Skin of body (tissue), 2 donors: ENCODE results near the gene TAS2R1. TPM values are rescaled to one million over a fixed set of nuclear protein-coding genes. Genes with fewer than 3 reads are reported as not detected.
"Not testable (repeated sequence)": the region's sequence is repeated elsewhere in the genome, so short reads cannot be mapped to it uniquely, and the experiment has no call there.

Experiments used
- DNase-seq: peaks from one replicate; lab custom pipeline; 2025; lab: John Stamatoyannopoulos, UW
- total RNA-seq: library from RNA; depleted of rRNA; stranded (reverse); fragments of >200 nt; gene quantifications from one replicate; pipeline ENCODE4 v1.2.3, GENCODE V29; 2014

Gene TAS2R1
- total RNA-seq, 1 donor from 2014 or later = not detected

DNA sequence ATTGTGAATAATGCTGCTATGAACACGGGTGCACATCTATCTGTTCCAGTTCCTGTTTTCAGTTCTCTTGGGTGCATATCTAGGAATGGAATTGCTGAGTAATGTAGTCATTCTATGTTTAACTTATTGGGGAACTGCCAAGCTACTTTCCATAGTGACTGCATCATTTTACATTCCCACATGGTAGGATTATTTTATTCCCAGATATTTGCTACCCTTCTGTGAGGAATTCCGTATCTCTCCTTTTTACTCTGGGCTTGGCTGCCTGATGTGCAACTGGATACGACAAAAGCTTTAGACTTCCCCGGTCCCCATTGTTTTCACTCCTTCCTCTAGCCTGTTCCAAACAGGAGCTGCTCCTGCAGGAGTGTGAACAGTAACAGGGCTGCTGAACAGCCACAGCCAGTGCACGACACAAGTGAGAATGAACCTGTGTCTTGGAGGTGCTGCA, 7.2 kb downstream of the TAS2R1 start:
- peak; percentile 94 for DNase-seq

DNA sequence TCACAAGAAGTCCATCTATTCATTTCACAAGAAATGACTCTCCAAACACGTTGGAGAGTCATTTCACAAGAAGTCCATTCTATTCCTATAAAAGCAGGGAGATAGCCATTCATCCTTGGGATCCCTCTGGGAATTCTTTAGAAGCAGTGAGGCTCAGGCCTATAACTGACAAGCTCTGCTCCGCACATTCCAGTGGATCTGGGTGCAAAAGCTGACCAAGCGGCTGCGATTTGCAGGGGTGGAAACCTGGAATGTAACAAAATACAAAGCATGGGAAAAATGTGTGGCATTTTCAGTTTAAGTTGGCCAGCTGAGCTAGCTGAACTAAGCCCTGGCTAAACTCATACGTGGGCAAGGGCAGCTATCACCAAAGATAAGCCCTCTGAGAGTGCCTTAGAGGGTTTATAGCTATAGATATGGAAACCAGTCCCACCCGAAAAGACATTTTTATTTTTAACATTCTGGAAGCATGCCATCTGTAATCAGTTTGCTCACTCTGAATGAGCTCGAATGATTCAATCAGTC, 8.7 kb downstream of the TAS2R1 start:
- no peak for DNase-seq

DNA sequence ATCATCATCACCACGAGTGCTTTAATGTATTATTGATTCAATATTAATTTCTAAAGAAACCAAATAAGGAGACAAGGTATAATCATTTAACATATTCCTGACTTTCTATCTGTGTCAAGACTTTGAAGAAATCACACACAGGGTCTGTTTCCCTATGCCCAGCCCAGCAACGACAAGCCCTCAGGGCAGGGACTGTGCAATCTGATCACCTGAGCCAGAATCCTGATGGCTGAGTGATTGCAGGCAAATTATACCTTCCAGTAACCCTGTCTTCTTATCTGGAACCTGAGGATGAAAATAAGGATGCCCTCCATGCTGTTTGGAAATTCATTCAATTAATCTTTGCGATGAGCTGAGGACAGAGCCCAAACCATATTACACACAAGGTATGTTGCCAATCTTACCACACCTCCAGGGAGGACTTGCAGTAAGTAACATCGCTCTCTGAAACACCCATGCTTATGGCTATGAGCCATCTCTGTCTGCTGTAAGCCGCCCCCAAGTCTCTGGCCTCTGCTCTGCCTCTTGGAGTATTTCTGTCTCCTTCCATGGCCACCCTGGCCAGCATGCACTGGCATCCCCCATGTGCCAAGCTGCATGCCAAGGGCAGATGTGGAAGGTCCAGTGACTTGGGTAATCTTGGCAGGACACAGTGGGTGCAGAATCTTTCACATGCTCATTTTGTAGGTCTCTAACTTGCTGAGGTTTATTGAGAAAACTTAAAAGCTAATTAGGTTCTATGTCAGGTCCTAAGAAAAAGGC, 10.6 kb downstream of the TAS2R1 start:
- DNase-seq = no peak

DNA sequence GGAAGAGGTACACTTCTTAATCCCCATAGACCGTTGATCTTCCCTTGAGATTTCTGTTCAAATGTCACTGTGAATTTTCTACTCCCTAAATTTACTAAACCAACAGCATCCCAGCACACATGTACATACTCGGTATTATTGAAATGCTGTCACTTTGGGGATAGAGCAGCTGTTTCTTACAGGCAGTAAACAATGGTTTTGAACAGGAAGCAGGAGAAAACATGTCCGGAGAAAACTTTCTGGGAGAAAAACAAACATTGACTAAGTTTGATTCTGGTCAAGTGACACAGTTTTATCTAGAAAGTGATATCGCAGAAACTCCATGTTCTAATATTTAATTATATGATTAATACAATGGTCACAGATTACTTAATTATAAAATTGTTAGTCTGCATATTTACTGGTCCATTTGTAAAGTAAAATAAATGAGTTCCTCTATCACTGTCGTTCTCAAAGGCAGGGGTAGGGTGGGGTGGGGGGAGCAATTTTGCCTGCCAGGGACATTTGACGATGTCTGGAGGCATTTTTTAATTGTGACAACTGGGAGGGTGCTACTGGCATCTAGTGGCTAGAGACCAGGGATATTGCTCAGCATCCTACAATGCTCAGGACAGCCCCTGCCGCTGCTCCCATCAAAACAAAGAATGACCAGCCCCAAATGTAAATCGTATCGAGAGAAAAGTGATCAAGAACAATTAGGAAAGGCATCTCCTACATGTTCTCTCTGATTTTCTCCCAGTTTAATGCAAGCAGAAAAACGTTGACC, 12.2 kb downstream of the TAS2R1 start:
- no peak for DNase-seq

DNA sequence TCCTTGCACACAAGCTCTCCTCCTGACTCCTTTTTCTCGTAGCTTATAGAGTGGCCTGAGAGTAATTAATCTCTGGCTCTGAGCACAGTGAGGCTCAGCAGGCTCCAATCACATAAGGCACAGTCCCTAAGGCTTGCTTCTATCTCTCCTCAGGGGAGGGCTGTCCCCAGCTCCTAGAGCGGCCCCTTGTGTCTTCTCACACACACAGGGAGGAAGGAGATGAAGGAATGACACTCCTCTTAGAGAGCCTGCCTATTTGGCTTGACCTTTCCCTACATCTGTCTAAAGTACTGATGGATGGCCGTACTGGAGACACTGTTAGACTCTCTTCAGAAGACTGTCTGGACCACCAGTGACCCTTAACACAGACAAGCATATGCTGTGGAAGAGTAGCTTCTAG, 12.9 kb downstream of the TAS2R1 start:
- no peak for DNase-seq

DNA sequence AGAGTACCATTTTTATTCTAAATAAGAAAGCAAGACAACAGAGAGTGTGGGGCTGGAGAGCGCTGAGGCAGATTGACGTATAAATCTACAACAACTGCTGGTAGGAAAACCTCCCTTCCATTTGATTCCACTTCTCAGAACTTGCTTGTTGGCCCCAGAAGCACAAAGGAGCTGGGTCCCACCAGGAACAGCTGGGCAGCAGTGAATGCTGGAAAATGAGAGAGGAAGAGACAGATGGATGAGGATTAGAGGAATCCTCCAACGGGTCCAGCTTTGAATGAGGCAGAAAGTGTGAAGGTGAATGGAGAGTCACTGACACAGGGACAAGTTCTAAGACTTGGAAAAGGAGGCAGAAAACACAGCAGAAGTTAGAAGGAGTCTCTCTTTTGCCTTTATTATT, 14.8 kb downstream of the TAS2R1 start:
- no peak for DNase-seq

DNA sequence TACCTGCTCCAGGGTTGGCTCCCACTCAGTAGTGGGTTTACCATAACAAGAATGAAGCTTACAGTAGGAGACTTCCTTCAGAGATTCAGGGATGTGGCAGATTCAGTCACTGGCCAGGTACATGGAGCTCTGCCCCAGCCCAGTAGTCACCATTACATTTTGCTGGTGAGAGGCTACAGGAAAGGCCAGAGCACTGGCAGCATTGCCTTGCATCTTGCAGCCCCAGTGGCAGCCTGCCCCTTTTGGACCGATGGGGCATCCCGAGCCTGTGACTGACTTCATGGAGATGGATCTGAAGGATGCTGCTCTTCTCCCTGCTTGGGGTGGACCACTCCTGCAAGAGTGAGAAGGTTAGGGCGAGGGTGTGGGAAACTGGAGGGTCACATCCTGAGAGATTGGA, 16.8 kb downstream of the TAS2R1 start:
- DNase-seq = no peak

DNA sequence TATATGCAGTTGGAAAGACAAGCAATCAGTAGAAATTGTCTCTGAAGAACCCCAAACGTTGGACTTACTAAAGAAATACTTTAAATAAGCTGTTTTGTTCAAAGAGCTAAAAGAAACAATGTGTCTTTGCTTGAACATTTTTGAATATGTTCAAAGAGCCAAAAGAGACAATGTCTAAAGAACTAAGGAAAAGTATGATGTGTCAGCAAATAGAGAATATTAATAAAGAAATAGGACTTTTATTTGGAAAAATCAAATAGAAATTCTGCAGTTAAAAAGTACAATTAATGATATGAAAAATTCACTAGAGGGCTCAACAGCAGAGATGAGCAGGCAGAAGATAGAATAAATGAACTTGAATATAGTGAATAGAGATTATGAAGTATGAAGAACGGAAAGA, 19.2 kb downstream of the TAS2R1 start:
- DNase-seq = no peak

DNA sequence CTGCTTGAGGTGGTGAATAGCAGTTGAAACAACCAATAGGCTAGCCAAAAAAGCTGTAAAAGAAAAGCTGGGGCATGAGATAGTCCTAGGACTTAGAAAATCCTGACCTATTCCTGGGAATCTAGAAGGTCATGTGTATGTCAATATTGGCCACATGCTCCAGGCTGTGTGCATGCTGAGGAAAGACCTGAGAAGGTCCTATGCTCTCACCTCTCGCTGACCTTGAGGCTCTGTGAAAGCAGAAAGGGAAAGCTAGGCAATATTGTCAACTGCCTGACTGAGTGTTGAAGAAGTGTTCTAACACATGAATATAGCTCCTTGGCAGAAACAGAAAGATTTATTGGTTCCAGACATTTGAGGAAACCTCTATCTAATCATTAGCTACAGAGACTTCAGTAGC, 19.8 kb downstream of the TAS2R1 start:
- no peak for DNase-seq

DNA sequence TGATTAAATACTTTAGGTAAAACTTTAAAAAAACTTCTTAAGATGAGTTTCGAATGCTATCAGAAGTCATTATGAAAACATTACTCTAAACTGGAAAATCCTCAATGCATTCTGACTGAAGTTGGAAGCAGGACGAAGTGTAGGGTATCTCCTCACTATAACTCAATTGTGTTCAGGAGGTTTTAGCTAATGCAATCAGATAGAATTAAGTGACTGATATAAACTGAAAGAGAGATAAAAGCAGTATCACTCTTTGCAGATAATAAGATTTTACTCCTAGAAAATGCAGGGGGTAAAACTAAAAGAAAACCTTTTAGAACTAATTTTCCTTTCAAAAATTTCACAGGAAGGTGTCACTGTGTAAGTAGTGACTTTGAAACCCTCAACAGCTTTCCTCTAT, 22.1 kb downstream of the TAS2R1 start:
- DNase-seq = no peak

DNA sequence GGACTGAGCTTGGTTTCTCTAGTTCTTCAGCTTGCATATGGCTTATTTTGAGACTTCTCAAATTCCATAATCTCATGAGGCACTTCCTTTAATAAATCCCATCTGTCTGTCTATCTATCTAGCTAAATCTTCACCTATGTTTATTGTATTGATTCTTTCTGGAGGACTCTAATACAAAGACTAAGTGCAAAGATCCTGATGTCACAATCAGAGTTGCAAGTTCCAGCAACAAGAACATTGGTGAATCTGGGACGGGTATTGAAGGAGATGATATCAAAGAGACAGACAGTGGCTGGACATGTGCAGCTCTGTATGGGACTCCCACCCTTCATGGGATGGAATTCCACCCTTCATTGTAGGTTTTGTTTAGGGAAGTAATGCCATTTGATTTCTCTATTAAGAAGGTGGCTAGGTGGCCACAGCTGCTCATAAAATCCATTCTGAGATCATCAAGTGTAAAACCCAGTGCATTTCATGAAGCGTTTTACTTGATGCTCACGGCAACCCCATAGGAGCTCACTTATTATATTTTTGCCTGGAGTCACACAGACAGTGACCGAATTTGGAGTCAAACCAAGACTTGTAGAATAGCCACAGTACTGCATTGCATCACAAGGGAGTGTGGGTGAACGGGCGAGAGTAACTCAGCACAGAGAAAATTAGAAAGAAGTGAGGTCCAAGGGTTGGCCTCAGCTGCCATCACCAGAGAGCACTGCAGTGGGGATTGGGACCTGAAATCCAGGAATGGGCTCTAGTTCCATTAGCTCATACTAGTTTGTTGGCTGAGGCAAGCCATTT, 24.9 kb downstream of the TAS2R1 start:
- DNase-seq = no peak

DNA sequence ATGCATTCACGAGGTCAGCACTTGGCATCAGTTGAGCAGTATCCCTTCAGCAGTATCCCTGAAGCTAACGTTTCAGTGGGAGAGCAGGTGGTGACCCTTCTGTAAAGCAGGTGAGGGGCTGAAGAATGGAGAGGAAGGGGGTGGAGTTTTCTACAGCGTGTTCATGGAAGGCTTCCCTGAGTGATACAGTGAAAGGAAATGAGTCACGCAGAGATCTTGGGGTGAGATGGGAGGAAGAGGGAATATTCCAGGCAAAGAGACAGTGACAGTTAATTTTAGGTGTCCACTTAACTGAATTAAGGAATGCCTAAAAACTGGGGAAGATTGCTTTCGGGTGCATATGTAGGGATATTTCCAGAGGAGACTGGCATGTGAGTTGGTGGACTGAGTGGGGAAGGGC, 25.7 kb downstream of the TAS2R1 start:
- no peak for DNase-seq

DNA sequence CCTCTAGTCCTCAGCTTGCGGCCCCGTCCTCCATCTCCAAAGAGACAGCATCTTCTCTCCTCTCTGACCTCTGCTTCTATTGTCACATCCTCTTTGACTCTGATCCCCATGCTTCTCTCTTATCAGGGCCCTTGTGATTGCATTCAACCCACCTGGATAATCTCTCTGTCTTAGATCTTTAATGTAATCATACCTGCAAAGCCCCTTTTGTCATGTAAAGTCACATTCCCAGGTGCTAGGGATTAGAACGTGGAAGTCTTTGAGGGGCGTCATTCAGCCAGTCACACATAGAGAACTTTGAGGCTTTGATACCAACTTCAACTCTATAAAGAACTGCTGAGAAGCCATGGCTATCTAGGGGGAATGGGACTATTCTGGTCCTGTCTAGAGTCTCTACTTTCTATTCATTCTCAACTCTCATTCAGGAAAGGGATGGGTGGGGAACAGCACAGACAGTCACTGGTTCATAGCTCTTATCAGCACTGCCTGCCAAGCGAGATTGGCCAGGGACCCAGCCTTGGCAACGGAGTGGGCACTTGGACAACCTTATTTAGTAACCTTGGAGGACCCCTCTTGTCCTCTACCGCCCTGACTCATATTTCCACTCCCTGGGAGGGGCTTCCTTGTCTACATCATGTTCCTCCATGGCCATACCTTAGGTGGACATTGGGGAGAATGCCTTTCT, 29.0 kb downstream of the TAS2R1 start:
- DNase-seq = no peak

DNA sequence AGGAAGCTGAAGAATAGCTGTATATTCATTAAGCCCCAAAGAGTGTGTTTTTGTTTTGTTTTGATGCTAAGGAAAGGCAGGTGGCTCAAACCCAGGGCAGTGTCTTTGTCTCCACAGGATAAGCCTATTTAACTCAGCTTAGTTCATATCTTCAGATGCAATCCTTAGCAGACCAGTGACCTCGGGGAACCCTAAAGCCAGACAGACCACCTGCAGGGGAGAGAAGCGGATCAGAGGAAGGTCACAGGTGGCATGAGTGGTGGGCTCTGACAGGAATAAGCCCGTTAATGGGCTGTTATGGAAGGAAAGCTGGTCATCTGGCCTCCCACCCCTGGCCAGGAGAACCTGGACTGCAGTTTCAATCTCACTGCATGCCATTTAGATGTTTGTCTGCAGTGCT, 30.8 kb downstream of the TAS2R1 start:
- no peak for DNase-seq

DNA sequence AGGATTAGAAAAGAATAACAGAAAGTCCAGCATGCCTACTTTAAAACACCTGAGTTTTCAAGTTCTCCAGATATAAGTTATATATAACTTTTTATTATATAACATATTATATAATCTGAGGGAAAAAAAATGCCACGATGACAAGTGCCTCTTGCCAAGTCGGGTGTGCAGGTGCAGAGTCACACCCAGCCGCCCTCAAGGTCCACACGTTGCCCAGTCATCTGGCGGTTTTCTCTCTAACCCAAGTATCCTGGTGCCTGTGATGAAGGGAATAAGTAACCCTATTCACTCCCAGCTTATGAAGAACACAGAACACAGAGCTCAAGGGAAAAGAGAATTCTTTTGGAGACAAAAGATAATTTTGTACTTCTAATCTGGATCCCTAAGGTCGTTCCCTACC, 31.8 kb downstream of the TAS2R1 start:
- not testable (repeated sequence) for DNase-seq

DNA sequence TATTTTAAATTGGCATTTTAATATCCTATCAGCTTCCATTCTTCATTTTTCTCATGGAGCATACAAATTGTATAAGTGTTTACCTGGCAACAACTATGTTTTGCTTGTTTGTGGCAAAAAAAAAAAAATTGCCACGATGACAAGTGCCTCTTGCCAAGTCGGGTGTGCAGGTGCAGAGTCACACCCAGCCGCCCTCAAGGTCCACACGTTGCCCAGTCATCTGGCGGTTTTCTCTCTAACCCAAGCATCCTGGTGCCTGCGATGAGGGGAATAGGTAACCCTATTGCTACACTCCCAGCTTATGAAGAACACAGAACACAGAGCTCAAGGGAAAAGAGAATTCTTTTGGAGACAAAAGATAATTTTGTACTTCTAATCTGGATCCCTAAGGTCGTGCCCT, 32.8 kb downstream of the TAS2R1 start:
- not testable (repeated sequence) for DNase-seq

DNA sequence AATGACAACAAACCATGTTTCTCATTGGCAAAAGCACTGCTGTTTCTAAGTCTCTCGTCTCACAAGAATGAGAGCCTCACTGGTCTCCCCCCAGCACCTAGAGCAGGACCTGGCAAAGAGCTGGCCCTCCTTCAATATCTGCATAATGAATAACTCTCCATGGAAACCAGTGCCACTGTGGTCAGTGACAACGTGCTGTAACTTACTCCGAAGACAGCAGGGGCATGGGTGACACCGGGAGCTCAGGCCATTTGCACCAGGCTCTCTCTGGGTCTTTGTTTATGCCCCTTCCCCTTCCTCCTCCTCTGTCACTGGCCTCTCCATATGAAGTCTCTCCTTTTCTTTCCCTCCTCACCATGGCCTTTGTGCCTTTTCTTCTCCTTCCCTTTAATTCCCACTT, 33.3 kb downstream of the TAS2R1 start:
- DNase-seq = no peak

DNA sequence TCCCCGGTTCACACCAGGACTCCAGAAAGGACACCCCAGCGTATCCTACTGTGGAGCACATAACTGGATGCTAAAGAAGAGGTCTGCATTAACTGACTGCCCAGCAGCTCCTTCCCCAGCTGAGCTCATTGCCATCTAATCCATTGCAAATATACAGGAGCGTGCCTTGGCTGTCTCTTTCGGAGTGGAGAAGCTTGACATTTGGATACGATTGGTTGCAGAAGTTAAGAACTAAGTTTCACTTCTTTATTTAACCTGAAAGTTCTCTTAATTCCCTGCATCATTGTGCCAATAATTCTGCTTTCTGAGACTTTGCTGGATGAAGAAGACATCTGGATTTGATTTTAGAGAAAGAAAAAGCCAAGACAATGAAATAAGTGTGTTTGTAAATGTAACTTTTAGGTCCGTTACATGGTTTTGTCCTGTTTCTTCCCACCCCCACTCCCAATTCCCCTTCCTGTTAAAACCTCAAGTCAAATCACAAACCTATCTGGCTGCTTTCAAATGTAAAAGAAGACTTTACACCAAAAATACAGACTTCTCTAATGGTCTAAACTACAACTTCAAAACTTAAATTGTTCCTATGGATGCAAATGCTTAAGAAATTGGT, 33.9 kb downstream of the TAS2R1 start:
- peak; percentile 18 for DNase-seq

DNA sequence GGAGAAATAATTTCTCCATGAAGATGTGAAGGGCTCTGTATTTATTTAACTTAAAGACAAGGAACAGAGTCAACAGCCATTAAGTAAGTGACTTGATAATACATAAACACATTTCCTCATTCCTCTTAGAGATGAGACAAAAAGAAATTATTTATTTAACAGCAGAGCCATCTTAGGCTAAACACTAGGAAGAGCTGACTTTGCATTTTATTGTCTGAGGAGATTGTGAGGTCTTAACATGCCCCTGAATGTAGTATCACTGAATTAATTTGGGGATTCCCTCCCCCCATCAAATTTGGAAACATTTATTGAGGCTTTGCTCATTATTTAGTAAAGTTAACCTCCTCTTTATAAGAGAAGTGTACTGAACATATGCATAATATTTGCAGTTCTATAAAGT, 35.2 kb downstream of the TAS2R1 start:
- DNase-seq = no peak

DNA sequence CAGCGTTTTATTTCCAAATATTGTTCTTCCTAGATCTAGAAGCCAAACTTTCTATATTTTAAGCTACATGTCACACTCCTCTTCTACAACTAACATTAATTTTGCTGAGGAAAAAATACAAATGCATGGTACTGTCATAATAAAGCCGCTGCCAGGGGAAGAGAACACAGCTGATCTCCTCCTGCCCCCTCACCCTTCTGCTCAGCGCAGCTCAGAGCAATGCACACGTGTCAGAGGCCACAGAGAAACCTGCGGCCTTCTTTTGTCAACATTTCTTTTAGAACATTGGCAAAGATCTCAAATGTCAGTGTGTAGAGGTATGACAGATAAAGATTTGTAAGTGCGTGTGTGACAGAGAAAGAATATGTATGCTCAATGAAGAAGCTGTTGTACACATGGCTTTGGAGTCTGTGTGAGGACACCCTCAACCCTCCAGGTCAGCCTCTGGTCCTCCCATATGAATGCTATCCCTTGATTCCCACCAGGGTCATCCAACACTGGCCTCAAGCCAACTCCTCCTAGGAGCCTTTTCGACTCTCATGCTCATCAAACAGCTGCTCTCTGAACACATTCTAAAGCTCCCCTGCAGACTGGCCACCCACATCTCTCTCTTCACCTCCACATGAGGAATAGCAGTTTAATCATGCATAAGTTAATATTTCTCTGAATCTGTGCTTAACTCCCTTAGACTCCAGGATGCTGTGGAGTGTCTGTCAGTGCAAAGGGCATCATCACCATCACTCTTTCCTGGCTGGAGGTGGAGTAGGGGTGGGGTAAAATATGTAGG, 40.9 kb downstream of the TAS2R1 start:
- DNase-seq = no peak
